SW 1271 (cell line): ENCODE results near the gene OR10G2.
"Not testable (repeated sequence)": the region's sequence is repeated elsewhere in the genome, so short reads cannot be mapped to it uniquely, and the experiment has no call there.

Experiments used
- DNase-seq, 2 experiments: peaks; one replicate each; lab custom pipeline; 2025; lab: John Stamatoyannopoulos, UW

Gene OR10G2

GRCh38 chr14:21634840-21635239, at the start of gene OR10G2:
Gene OR10G2, minus strand, starts transcription at chr14:21634940. Its CDS starts 98 bp downstream, at chr14:21634842.
- DNase-seq, result no peak

- DNase-seq, result peak; percentile 10 to 21
Measured at GRCh38 chr14:21680072-21680471, 45.3 kb upstream of the OR10G2 start.

- DNase-seq, result no peak
Measured at GRCh38 chr14:21675566-21675965, 40.8 kb upstream of the OR10G2 start.

- no peak for DNase-seq
Measured at GRCh38 chr14:21673718-21674117, 39.0 kb upstream of the OR10G2 start, which contains the start of gene OR4E1. Gene OR4E1, minus strand, starts transcription at chr14:21673818. Its CDS starts 2,883 bp downstream, at chr14:21670935.

- no peak for DNase-seq
Measured at GRCh38 chr14:21672116-21672515, 37.4 kb upstream of the OR10G2 start.

DNA sequence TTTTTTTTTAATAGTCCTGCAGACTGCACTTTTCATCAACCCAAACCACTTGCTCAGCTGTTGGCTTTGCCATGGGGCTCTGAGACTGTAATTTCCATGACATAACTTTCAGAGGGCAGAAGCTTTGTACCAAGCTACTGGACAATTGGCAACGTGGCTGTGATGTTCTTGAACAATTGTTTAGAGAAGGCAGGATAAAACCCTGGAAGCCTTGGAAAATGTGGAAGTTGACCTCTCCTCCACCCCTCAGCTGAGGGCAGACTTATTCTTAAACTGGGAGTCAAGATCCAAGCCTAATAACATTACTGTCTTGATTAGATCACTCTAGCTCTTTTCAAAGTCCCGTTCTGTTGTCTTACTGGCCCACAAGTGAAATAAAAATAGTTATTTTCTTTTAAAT, 36.6 kb upstream of the OR10G2 start:
- DNase-seq, result no peak

DNA sequence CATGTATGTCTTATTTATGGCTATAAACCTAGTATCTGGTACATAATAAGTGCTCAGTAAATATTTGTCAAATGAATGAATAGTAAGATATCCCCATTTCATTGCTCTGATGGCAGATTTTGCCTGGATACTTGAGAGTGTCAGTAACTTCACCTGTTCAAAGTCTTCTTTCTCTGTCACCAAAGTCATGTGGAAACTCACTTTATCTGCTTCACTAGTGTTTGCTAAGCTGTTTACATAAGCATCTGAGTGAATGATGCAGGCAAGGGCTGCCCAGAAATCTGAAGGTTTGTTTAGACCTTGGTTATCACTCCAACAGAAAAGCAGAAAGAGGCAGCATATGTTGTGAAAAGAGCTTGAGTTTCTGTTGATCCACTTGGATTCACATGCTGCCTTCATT, 34.5 kb upstream of the OR10G2 start:
- DNase-seq, result no peak

DNA sequence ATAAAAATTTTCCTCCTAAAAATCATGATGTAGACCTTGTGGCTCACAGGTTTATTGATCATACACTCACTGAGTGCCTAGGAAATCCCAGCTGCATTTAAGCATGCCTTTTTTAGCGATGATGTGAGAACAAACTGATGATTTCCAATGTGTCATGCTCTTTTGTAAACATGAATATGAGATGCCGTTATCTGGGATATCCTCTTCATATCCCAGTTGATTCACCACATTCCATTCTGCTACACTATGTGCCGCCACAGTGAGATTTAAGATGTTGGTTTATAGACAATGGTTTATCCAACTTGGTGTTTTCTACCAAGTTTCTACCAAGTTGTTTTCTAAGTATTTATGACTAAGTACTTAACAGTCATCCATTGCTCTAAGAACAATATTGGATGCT, 33.6 kb upstream of the OR10G2 start:
- DNase-seq, result peak in 1 of 2 experiments; percentile 11

DNA sequence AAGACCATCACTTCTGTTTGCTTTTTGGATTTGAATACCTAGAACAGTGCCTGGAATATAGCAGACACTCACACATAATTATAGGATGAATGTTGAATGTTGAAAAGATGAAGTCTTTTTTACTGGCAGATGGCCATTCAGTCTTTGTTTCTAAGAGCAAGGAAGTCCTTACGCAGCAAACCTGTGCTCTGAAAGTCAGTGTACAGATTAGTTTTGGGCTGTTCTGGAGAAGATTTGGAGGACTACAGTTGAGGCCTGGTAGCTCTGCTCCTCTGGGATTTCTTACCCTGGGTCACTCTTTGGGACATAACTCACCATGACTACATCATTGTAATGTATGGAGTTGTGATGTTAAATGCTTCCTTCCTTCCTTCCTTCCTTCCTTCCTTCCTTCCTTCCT, 22.2 kb upstream of the OR10G2 start:
- DNase-seq, result no peak

GRCh38 chr14:21654215-21654614, 19.5 kb upstream of the OR10G2 start:
- DNase-seq, result no peak

GRCh38 chr14:21653331-21653885, 18.7 kb upstream of the OR10G2 start, which contains the start of gene OR4E2:
Gene OR4E2, plus strand, starts transcription at chr14:21653835. Its CDS starts 11,248 bp downstream, at chr14:21665083.
- no peak for DNase-seq

- no peak for DNase-seq
Measured at GRCh38 chr14:21652209-21652808, 17.6 kb upstream of the OR10G2 start.

DNA sequence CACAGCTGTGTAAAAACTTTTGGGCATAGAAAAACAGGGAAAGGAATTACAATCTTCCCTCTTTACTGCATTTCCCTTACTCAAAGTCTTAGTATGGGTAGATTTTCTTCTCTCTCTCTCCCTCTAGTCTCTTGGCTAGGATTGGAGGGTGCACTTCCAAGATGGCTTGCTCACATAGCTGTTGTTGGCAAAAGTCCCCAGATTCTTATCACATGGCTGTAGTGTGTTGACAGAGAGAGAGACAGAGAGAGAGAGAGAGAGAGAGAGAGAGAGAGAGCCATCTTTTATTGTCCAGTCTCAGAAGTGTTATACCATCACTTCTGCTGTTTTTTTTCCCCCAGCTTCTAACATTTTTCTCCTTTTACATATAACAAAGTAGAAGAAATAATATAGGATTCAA, 12.6 kb upstream of the OR10G2 start:
- no peak for DNase-seq

DNA sequence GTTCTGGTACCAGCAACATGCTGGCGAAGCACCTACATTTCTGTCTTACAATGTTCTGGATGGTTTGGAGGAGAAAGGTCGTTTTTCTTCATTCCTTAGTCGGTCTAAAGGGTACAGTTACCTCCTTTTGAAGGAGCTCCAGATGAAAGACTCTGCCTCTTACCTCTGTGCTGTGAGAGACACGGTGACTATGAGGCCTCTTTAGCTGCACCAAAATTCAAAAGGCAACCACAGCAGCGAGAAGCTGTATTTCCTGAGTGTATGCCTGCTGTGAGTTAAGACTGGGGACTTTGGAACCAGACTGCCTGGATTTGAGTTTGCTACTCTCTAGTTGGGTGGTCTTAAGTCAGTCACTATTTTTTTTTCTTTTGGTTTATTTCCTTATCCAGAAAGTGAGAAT, 8.7 kb upstream of the OR10G2 start:
- DNase-seq, result no peak

DNA sequence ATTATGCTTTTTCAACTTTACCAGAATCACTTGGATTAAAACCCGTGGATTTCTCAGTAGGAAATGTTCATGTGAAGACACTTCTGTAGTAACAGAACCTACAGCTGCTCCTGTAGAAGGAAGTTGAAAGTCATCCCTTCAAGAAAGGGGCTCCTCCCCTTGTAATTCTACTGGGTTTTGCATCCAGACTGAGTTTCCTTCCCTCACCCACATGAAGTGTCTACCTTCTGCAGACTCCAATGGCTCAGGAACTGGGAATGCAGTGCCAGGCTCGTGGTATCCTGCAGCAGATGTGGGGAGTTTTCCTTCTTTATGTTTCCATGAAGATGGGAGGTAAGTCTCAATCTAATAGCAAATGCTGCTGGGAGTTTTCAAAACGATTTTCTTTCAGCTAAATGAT, 7.9 kb upstream of the OR10G2 start:
- DNase-seq, result no peak

DNA sequence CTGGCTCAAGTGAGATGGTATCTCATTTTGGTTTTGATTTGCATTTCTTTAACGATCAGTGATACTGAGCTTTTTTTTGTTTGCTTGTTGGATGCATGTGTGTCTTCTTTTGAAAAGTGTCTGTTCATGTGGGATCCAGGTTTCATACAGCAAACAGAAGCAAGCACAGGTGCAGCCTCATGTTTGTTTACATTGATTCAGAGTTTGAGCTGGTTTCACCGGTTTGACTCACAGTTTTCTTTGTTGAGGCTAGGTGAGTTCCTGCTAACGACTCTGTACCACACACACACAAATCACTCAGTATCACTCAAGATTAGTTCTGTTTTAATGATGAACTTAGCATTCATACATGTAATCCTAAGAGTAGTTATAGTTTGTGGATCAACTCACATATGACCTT, 3.7 kb downstream of the OR10G2 start:
- DNase-seq, result no peak

- not testable (repeated sequence) for DNase-seq
Measured at GRCh38 chr14:21630503-21630902, 4.2 kb downstream of the OR10G2 start.

DNA sequence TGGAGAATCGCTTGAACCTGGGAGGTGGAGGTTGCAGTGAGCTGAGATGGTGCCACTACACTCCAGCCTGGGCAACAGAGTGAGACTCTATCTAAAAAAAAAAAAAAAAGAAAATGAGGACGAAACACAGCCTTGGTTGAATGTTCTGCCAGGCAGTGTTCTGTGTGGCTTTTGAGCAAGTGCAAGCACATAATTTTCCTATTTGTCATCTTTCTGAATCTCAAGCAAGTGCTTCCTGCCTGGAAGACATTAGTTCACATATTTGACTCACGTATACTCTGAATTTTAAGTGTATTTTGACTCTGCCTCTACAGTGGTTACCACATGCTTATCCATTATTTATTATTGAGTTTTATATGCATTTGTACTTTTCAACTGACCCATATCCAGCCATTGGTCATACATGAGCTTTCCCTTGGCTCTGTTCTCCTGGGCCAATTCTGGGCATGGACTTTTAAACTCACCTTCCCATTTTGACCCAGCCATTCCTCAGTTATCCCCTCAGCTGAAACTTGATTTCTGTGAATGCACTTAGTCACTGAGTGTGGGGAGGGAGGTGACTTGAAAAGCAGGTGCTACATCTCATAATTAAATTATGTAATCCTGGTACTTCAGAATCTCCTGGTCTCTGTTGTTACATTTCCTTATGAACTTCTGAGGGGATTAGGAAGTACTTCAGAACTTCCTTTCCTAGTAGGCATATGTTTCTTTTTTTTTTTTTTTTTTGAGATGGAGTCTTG, 8.1 kb downstream of the OR10G2 start:
- peak in 1 of 2 experiments; percentile 6 for DNase-seq

DNA sequence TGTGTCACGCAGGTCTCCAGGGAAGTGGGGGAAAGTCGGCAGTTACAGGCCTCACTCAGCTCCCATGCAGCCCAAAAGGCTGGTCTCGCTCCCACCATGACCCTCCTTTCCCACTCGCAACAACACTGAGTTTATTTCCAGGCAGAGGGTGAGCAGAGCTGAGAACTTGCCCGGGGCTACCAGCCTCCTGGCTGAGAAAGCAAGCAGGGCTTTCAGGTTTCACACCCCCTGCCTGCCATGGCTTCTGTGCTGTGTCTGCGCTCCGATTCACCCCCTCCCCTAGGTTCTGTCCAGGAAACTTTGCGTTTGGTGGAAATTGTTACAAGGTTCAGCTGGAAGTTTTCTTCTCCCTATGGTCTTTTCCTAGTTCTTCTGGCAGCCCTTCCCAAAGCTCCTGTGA, 17.1 kb downstream of the OR10G2 start:
- DNase-seq, result no peak

GRCh38 chr14:21614240-21614639, 20.5 kb downstream of the OR10G2 start:
- DNase-seq, result no peak

- DNase-seq, result no peak
Measured at GRCh38 chr14:21612324-21612723, 22.4 kb downstream of the OR10G2 start.

DNA sequence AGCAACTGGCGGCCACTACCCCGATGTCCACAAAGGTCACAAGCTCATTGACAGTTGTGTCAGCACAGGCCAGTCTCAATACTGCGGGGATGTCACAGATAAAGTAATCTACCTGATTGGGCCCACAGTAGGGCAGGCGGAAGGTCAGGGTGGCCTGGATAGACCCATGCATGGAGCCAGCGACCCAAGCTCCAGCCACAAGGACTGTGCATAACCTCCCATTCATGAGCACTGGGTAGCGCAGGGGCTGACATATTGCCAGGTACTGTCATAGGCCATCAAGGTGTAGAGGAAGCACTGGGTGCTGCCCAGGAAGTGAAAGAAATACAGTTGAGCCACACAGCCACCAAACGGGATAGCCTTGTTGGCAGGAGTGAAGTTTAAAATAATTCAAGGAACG, 32.6 kb downstream of the OR10G2 start:
- not testable (repeated sequence) for DNase-seq

- no peak for DNase-seq
Measured at GRCh38 chr14:21589317-21589716, 45.4 kb downstream of the OR10G2 start.
